BLaER1 treated with 17β-estradiol and CSF1 and Interleukin-3, amounts not matched to agents 10 nM and 100 nM (cell line): ENCODE results near the gene HEATR3.

Experiments
- H3K27ac ChIP-seq, 11 experiments: shearing (Covaris generic); formaldehyde crosslinking; 2 replicates each; pipeline ENCODE4 v1.8.1; 2022
- H3K27me3 ChIP-seq, 11 experiments: shearing (Covaris generic); formaldehyde crosslinking; 2 replicates each; pipeline ENCODE4 v1.8.1; 2022
- H3K36me3 ChIP-seq, 11 experiments: shearing (Covaris generic); formaldehyde crosslinking; 2 replicates each; pipeline ENCODE4 v1.8.1; 2022
- H3K4me1 ChIP-seq, 10 experiments: shearing (Covaris generic); formaldehyde crosslinking; 2 replicates each; pipeline ENCODE4 v1.8.1; 2022
- H3K4me2 ChIP-seq, 11 experiments: shearing (Covaris generic); formaldehyde crosslinking; 2 replicates each; pipeline ENCODE4 v1.8.1; 2022
- H3K4me3 ChIP-seq, 10 experiments: shearing (Covaris generic); formaldehyde crosslinking; 2 replicates each; pipeline ENCODE4 v1.8.1; 2022
- H3K9ac ChIP-seq, 11 experiments: shearing (Covaris generic); formaldehyde crosslinking; 2 replicates each; pipeline ENCODE4 v1.8.1; 2022
- H3K9me3 ChIP-seq, 11 experiments: shearing (Covaris generic); formaldehyde crosslinking; replicated peaks in 1 of 11; 2 replicates each; pipeline ENCODE4 v1.8.1; 2022
- H4K20me1 ChIP-seq, 11 experiments: shearing (Covaris generic); formaldehyde crosslinking; 2 replicates each; pipeline ENCODE4 v1.8.1; 2022
- Cebpa-rat ChIP-seq, 11 experiments: shearing (Covaris generic); IDR thresholded peaks; 2 replicates each; pipeline ENCODE4 v1.8.1; 2022

Gene HEATR3

DNA sequence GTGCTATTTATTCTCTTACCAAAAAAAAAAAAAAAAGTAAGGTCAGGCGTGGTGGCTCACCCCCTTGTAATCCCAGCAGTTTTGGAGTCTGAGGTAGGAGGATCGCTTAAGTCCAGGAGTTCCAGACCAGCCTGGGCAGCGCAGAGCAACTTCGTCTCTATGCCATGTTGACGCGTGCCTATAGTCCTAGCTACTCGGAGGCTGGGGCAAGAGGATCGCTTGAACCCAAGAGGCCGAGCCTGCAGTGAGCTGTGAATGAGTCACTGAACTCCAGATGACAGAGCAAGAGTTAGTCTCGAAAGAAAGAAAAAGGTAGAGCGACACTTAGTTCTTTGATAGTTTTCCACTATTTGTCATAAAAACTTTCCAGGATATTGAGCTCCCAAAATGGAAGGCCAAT is 86.0 kb downstream of the HEATR3 start:
- no peak for TF ChIP-seq Cebpa-rat (IDR thresholded peaks at IDR 0.05)
- H3K27ac ChIP-seq, result peak overlapping the region in 1 of 11 experiments; percentile 93; a peak in 2 of 22 replicates
- H4K20me1 ChIP-seq, result peaks cover 33 to 35% (median 34%) of the 10 kb centered on the region in 11 experiments
- peak overlapping the region in 8 of 10 experiments; percentile 85 to 99 (median 94); a peak in 13 of 20 replicates for H3K4me3 ChIP-seq
- no peaks in the 10 kb centered on the region for H3K9me3 ChIP-seq
- H3K9ac ChIP-seq, result peak overlapping the region in 7 of 11 experiments; percentile 90 to 95 (median 94); a peak in 12 of 22 replicates
- H3K27me3 ChIP-seq, result no peaks in the 10 kb centered on the region
- peaks cover 28 to 41% (median 37%) of the 10 kb centered on the region in 10 experiments for H3K4me1 ChIP-seq
- H3K4me2 ChIP-seq, result peak overlapping the region; percentile 81 to 97 (median 87)
- peaks cover 0 to 4% (median 0%) of the 10 kb centered on the region in 11 experiments; a peak in 2 of 22 replicates for H3K36me3 ChIP-seq

GRCh38 chr16:50152351-50152806 is 86.6 kb downstream of the HEATR3 start:
- Histone ChIP-seq H3K4me1 (peaks cover 30 to 40% (median 35%) of the 10 kb centered on the region in 10 experiments), H3K27me3 (no peaks in the 10 kb centered on the region), H3K4me3 (peak overlapping the region; percentile 84 to 99 (median 94)), H4K20me1 (peaks cover 39 to 41% (median 40%) of the 10 kb centered on the region in 11 experiments), H3K9ac (peak overlapping the region; percentile 85 to 95 (median 93)), H3K27ac (peak overlapping the region; percentile 80 to 97 (median 93)), H3K9me3 (no peaks in the 10 kb centered on the region), H3K36me3 (peaks cover 0 to 4% (median 0%) of the 10 kb centered on the region in 11 experiments; a peak in 3 of 22 replicates), H3K4me2 (peak overlapping the region; percentile 81 to 97 (median 87))
- no peak for TF ChIP-seq Cebpa-rat (IDR thresholded peaks at IDR 0.05)

DNA sequence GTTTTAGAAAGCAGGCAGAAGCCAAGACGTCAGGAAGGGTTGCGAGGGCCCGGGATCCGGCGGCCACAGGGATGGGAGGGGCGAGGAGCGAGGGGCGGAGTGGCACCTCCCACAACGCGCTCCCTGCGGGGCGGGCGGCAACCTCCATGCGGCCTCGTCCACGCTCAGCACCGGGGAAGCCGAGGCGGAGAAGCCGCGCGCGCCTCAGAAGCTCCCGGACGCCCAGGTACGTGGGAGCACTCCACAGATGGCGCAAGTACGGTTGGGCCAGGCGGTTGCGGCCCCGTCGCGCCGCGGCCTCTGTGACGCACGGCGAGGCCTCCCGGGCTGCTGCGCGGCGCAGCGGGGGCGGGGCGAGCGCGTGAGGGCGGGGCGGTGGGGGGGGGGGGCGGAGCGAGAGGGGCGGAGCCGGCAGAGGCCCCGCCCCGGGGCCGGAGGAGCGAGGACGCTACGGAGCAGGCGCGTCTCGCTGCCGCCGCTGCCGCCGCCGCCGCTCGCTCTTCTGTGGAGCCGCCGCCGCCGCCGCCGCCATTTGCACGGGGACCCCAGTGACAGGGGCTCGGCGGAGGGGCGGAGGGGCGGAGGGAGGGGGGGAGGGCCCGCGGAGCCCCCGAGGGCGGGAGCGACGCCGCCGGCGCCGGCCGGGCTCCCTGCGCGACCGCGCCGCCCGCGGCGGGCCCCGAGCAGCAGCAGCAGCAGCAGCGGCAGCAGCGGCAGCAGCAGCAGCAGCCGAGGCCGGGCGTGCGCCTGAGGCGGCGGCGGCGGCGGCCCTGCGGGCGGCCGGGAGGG is 87.2 kb downstream of the HEATR3 start, which contains the start of gene TENT4B:
TSS of gene TENT4B (plus strand) at position 500 of the 789 bp plus-strand sequence. CDS start 316 bp downstream, outside the sequence.
- no peak for TF ChIP-seq Cebpa-rat (IDR thresholded peaks at IDR 0.05)
- H3K4me3 ChIP-seq, result peak within 1 kb of the TSS; percentile 84 to 99 (median 94)
- peaks cover 45 to 47% (median 47%) of the 10 kb centered on the region in 11 experiments for H4K20me1 ChIP-seq
- H3K4me2 ChIP-seq, result peak within 1 kb of the TSS; percentile 98 to 100 (median 100)
- H3K4me1 ChIP-seq, result peaks cover 30 to 40% (median 35%) of the 10 kb centered on the region in 10 experiments
- H3K9me3 ChIP-seq, result no peaks in the 10 kb centered on the region
- H3K27ac ChIP-seq, result peak within 1 kb of the TSS; percentile 80 to 97 (median 93)
- H3K36me3 ChIP-seq, result peaks cover 0 to 10% (median 5%) of the 10 kb centered on the region in 11 experiments; a peak in 9 of 22 replicates
- peak within 1 kb of the TSS; percentile 85 to 95 (median 93) for H3K9ac ChIP-seq
- H3K27me3 ChIP-seq, result no peaks in the 10 kb centered on the region

GRCh38 chr16:50153596-50154419 is 88.0 kb downstream of the HEATR3 start:
- Histone ChIP-seq H3K4me3 (peak overlapping the region; percentile 84 to 99 (median 94)), H3K4me1 (peaks cover 30 to 40% (median 35%) of the 10 kb centered on the region in 10 experiments), H4K20me1 (peaks cover 54 to 56% (median 55%) of the 10 kb centered on the region in 11 experiments), H3K36me3 (peaks cover 0 to 19% (median 9%) of the 10 kb centered on the region in 11 experiments; a peak in 12 of 22 replicates), H3K4me2 (peak overlapping the region; percentile 98 to 100 (median 100)), H3K27me3 (no peaks in the 10 kb centered on the region), H3K27ac (peak overlapping the region; percentile 63 to 97 (median 72)), H3K9me3 (no peaks in the 10 kb centered on the region), H3K9ac (peak overlapping the region; percentile 80 to 93 (median 86))
- TF ChIP-seq Cebpa-rat (IDR thresholded peaks at IDR 0.05), result no peak

DNA sequence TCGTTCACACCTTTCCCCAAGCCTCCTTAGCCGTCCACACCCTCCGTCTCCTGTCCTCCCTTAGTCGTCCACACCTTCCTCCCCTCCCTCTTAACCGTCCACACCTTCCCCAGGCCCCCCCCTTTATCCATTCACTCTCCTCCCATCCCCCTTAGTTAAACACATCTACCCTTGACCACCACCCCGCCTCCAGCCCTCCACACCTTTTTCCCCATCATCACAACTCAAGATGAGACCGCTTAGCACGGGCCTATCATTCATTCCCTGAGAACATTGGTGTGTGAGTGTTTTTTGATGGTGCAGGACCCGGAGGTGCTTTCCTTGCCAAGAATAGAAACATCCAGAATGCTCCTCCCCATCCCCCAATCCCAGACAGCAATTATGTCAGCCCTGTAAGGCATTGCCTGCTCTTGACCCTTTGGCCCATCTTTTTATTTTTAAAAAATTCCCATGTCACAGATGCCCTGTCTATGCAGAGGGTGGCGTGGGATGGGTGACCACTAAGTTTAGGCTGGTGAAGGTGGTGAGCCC is 88.7 kb downstream of the HEATR3 start:
- no peaks in the 10 kb centered on the region for H3K9me3 ChIP-seq
- peak overlapping the region; percentile 80 to 93 (median 86) for H3K9ac ChIP-seq
- H3K27ac ChIP-seq, result peak overlapping the region in 9 of 11 experiments; percentile 65 to 97 (median 73); a peak in 15 of 22 replicates
- peaks cover 0 to 25% (median 13%) of the 10 kb centered on the region in 11 experiments; a peak in 14 of 22 replicates for H3K36me3 ChIP-seq
- no peak for TF ChIP-seq Cebpa-rat (IDR thresholded peaks at IDR 0.05)
- H3K4me2 ChIP-seq, result peak overlapping the region; percentile 98 to 100 (median 100)
- H4K20me1 ChIP-seq, result peaks cover 60 to 62% (median 62%) of the 10 kb centered on the region in 11 experiments
- no peaks in the 10 kb centered on the region for H3K27me3 ChIP-seq
- H3K4me3 ChIP-seq, result peak overlapping the region; percentile 84 to 99 (median 94)
- peaks cover 30 to 40% (median 35%) of the 10 kb centered on the region in 10 experiments for H3K4me1 ChIP-seq

- peak overlapping the region in 6 of 10 experiments; percentile 84 to 99 (median 94); a peak in 10 of 20 replicates for H3K4me3 ChIP-seq
These were observed 90.2 kb downstream of the HEATR3 start for GRCh38 chr16:50155925-50156324.

More at GRCh38 chr16:50155925-50156324, 90.2 kb downstream of the HEATR3 start:
- peaks cover 9 to 34% (median 19%) of the 10 kb centered on the region in 11 experiments; a peak in 18 of 22 replicates for H3K36me3 ChIP-seq
- peaks cover 30 to 40% (median 35%) of the 10 kb centered on the region in 10 experiments for H3K4me1 ChIP-seq
- no peak overlapping the region for H3K27ac ChIP-seq
- H3K4me2 ChIP-seq, result peak overlapping the region; percentile 98 to 100 (median 100)
- peaks cover 75 to 77% (median 76%) of the 10 kb centered on the region in 11 experiments for H4K20me1 ChIP-seq
- H3K9me3 ChIP-seq, result no peaks in the 10 kb centered on the region
- peak overlapping the region in 1 of 11 experiments; percentile 88; a peak in 3 of 22 replicates for H3K9ac ChIP-seq
- H3K27me3 ChIP-seq, result no peaks in the 10 kb centered on the region
- no peak for TF ChIP-seq Cebpa-rat (IDR thresholded peaks at IDR 0.05)
